Measurements from ENCODE around the gene DNAI2.

DNAI2 gene

DNA sequence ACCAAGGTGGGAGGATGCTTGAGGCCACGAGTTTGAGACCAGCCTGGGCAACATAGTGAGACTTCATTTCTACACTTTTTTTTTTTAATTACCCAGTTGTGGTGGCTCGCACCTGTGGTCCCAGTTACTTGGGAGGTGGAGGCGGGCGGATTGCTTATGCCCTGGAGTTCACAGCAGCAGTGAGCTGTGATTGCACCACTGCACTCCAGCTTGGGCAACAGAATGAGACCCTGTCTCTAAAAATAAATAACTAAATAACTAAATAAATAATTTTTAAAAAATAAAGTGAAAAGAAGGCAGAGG, 9.3 kb downstream of the DNAI2 start:
- H3K4me1 ChIP-seq (ENCODE audit: control insufficient read depth, insufficient read depth, low read length), result 0 out of 2 replicates have a peak, but pooled peaks cover 2% of the 10 kb centered on the region
- POLR2A ChIA-PET, result no interaction called here
- no peak overlapping the region for H3K4me3 ChIP-seq (ENCODE audit: low read depth, low read length)
- no peaks in the 10 kb centered on the region for H3K36me3 ChIP-seq (ENCODE audit: control insufficient read depth in 2 of 2, insufficient read depth in 1 of 2, low read length in 2 of 2)
- no peak overlapping the region for H3K27ac ChIP-seq (ENCODE audit: extremely low read depth, low read depth, low read length)
- CTCF ChIA-PET, result interaction anchor here (0.6 to 8.8 kb wide), 11 partner anchors 9 to 1239 kb away, joined by 3 to 108 read pairs (median 3); partner anchors contain the start of gene DNAI2
- no peak for TF ChIP-seq ZNF558 (tag by site-specific recombination; IDR thresholded peaks at IDR 0.05)
- no peaks in the 10 kb centered on the region for H3K9me3 ChIP-seq (ENCODE audit: control insufficient read depth, insufficient read depth, low read depth, low read length)

GRCh38 chr17:74287031-74287602, 13.1 kb downstream of the DNAI2 start:
- TF ChIP-seq HOXA7 (CRISPR knock-in tag; IDR thresholded peaks at IDR 0.05; ENCODE audit: borderline replicate concordance) (no peak), ZNF560 (tag by site-specific recombination; IDR thresholded peaks at IDR 0.05; ENCODE audit: borderline replicate concordance) (no peak), ZNF416 (tag by site-specific recombination; IDR thresholded peaks at IDR 0.05) (no peak), ZNF768 (tag by site-specific recombination; IDR thresholded peaks at IDR 0.05) (no peak), ZNF677 (tag by site-specific recombination; IDR thresholded peaks at IDR 0.05) (no peak), MYNN (tag by site-specific recombination; IDR thresholded peaks at IDR 0.05; ENCODE audit: borderline replicate concordance) (no peak), ZNF670 (tag by site-specific recombination; IDR thresholded peaks at IDR 0.05; ENCODE audit: low read depth) (no peak), TCF7L2 (IDR thresholded peaks at IDR 0.05; ENCODE audit: borderline replicate concordance, low read depth, low read length) (no peak), KLF7 (tag by site-specific recombination; IDR thresholded peaks at IDR 0.05; ENCODE audit: borderline replicate concordance) (no peak), ZNF148 (tag by site-specific recombination; IDR thresholded peaks at IDR 0.05; ENCODE audit: borderline replicate concordance) (no peak), ZNF354C (tag by site-specific recombination; IDR thresholded peaks at IDR 0.05; ENCODE audit: borderline replicate concordance, low read depth) (no peak), ZNF366 (tag by site-specific recombination; conservative IDR thresholded peaks at IDR 0.05) (no peak), ZNF146 (tag by site-specific recombination; IDR thresholded peaks at IDR 0.05) (no peak), ZSCAN18 (tag by site-specific recombination; IDR thresholded peaks at IDR 0.05) (no peak), ZNF830 (tag by site-specific recombination; IDR thresholded peaks at IDR 0.05; ENCODE audit: low read depth) (no peak), ZNF548 (tag by site-specific recombination; IDR thresholded peaks at IDR 0.05) (no peak), EGR2 (tag by site-specific recombination; IDR thresholded peaks at IDR 0.05; ENCODE audit: low read depth) (no peak), ZNF837 (tag by site-specific recombination; IDR thresholded peaks at IDR 0.05) (no peak)
- TF ChIP-seq, protein P1, sequence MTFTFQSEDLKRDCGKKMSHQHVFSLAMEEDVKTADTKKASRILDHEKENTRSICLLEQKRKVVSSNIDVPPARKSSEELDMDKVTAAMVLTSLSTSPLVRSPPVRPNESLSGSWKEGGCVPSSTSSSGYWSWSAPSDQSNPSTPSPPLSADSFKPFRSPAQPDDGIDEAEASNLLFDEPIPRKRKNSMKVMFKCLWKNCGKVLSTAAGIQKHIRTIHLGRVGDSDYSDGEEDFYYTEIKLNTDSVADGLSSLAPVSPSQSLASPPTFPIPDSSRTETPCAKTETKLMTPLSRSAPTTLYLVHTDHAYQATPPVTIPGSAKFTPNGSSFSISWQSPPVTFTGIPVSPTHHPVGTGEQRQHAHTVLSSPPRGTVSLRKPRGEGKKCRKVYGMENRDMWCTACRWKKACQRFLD (tag by site-specific recombination; IDR thresholded peaks at IDR 0.05), result no peak
- TF ChIP-seq, protein P2, sequence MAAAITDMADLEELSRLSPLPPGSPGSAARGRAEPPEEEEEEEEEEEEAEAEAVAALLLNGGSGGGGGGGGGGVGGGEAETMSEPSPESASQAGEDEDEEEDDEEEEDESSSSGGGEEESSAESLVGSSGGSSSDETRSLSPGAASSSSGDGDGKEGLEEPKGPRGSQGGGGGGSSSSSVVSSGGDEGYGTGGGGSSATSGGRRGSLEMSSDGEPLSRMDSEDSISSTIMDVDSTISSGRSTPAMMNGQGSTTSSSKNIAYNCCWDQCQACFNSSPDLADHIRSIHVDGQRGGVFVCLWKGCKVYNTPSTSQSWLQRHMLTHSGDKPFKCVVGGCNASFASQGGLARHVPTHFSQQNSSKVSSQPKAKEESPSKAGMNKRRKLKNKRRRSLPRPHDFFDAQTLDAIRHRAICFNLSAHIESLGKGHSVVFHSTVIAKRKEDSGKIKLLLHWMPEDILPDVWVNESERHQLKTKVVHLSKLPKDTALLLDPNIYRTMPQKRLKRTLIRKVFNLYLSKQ (tag by site-specific recombination; IDR thresholded peaks at IDR 0.05; ENCODE audit: borderline replicate concordance), result no peak
- H3K4me1 ChIP-seq (ENCODE audit: control insufficient read depth, insufficient read depth, low read length), result 0 out of 2 replicates have a peak, but pooled peaks cover 2% of the 10 kb centered on the region
- H3K4me3 ChIP-seq (ENCODE audit: low read depth, low read length), result no peak overlapping the region
- POLR2A ChIA-PET, result no interaction called here
- H3K9me3 ChIP-seq (ENCODE audit: control insufficient read depth, insufficient read depth, low read depth, low read length), result no peaks in the 10 kb centered on the region
- no peak overlapping the region for H3K27ac ChIP-seq (ENCODE audit: extremely low read depth, low read depth, low read length)
- no peaks in the 10 kb centered on the region for H3K36me3 ChIP-seq (ENCODE audit: control insufficient read depth in 2 of 2, insufficient read depth in 1 of 2, low read length in 2 of 2)
- CTCF ChIA-PET, result interaction anchor here (0.6 to 8.8 kb wide), 4 partner anchors 10 to 81 kb away, joined by 3 to 108 read pairs (median 6); partner anchors contain the start of gene BTBD17
